Upper lobe of left lung (tissue), 4 donors: ENCODE results near the gene TTLL4.

Experiments used
- CTCF ChIP-seq, 6 experiments: fragments of 450-650 bp in 4 of 6; fragments of 200-600 bp in 2 of 6; sonication (generic) in 2 of 6; IDR thresholded peaks; one replicate each; pipeline ENCODE4 v1.5.1; 2016 to 2019; ENCODE audit warnings: antibody characterized with exemption in 6 of 6
- POLR2A ChIP-seq, 4 donors: fragments of 450-650 bp; IDR thresholded peaks; one replicate each; pipeline ENCODE4 v1.5.1; 2016 to 2017; ENCODE audit warnings: antibody characterized with exemption in 4 of 4, mild to moderate bottlenecking in 2 of 4

- TF ChIP-seq POLR2A (IDR thresholded peaks at IDR 0.05) (no peak), CTCF (IDR thresholded peaks at IDR 0.05) (no peak)
These were observed 63.2 kb downstream of the TTLL4 start for GRCh38 chr2:218773881-218774280.
